ENCODE results near the gene PIBF1. TPM values are rescaled to one million over a fixed set of nuclear protein-coding genes. Genes with fewer than 3 reads are reported as not detected.

Gene PIBF1
- total RNA-seq, 1 experiment from 2014 or later: 12.9 TPM

GRCh38 chr13:72798817-72799216 lies 16.9 kb downstream of the PIBF1 start:
- H3K27ac Mint-ChIP-seq: no peak overlapping the region
- ChIA-PET POLR2A (no interaction called here), CTCF (no interaction called here)
- ATAC-seq: no peak
- TF ChIP-seq OVOL2 (CRISPR knock-in tag; IDR thresholded peaks at IDR 0.05; ENCODE audit: borderline replicate concordance): no peak
- no peak for TF ChIP-seq IRF2 (CRISPR knock-in tag; IDR thresholded peaks at IDR 0.05; ENCODE audit: borderline replicate concordance, low read depth)
- TF ChIP-seq ATF2 (CRISPR knock-in tag; IDR thresholded peaks at IDR 0.05; ENCODE audit: borderline replicate concordance, low read depth): no peak
- no peak for TF ChIP-seq ZNF423 (CRISPR knock-in tag; IDR thresholded peaks at IDR 0.05)
- no peak for TF ChIP-seq CBFB (CRISPR knock-in tag; IDR thresholded peaks at IDR 0.05; ENCODE audit: low read depth)
- no peak for TF ChIP-seq PRRX2 (CRISPR knock-in tag; IDR thresholded peaks at IDR 0.05)
- no peak for TF ChIP-seq ZSCAN18 (CRISPR knock-in tag; IDR thresholded peaks at IDR 0.05)
- no peak for TF ChIP-seq ZNF416 (CRISPR knock-in tag; IDR thresholded peaks at IDR 0.05)
- H3K4me1 Mint-ChIP-seq: no peaks in the 10 kb centered on the region
- H3K9me3 Mint-ChIP-seq: no peaks in the 10 kb centered on the region
- H3K4me3 Mint-ChIP-seq: no peak overlapping the region
- H3K27me3 Mint-ChIP-seq (ENCODE audit: low read depth): no peaks in the 10 kb centered on the region
- DNase-seq (ENCODE audit: low spot score): no peak
- H3K36me3 Mint-ChIP-seq: peaks cover 17% of the 10 kb centered on the region

GRCh38 chr13:72804301-72804700 lies 22.4 kb downstream of the PIBF1 start:
- H3K4me1 Mint-ChIP-seq: no peaks in the 10 kb centered on the region
- TF ChIP-seq AFF4 (CRISPR knock-in tag; IDR thresholded peaks at IDR 0.05; ENCODE audit: borderline replicate concordance) (no peak), TEAD1 (CRISPR knock-in tag; IDR thresholded peaks at IDR 0.05) (no peak), CREM (CRISPR knock-in tag; IDR thresholded peaks at IDR 0.05) (no peak), CREB1 (CRISPR knock-in tag; IDR thresholded peaks at IDR 0.05) (no peak), GABPB1 (CRISPR knock-in tag; IDR thresholded peaks at IDR 0.05) (no peak), ZNF317 (CRISPR knock-in tag; IDR thresholded peaks at IDR 0.05; ENCODE audit: borderline replicate concordance, low read depth) (no peak), ZNF671 (CRISPR knock-in tag; IDR thresholded peaks at IDR 0.05) (no peak), ZBTB21 (CRISPR knock-in tag; IDR thresholded peaks at IDR 0.05; ENCODE audit: borderline replicate concordance) (no peak), ZNF138 (CRISPR knock-in tag; conservative IDR thresholded peaks at IDR 0.05) (no peak), NFE2L1 (CRISPR knock-in tag; IDR thresholded peaks at IDR 0.05) (no peak), GRHL2 (CRISPR knock-in tag; IDR thresholded peaks at IDR 0.05; ENCODE audit: insufficient replicate concordance, severe bottlenecking) (no peak)
- TF ChIP-seq, protein P1, sequence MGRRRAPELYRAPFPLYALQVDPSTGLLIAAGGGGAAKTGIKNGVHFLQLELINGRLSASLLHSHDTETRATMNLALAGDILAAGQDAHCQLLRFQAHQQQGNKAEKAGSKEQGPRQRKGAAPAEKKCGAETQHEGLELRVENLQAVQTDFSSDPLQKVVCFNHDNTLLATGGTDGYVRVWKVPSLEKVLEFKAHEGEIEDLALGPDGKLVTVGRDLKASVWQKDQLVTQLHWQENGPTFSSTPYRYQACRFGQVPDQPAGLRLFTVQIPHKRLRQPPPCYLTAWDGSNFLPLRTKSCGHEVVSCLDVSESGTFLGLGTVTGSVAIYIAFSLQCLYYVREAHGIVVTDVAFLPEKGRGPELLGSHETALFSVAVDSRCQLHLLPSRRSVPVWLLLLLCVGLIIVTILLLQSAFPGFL (CRISPR knock-in tag; IDR thresholded peaks at IDR 0.05; ENCODE audit: borderline replicate concordance): no peak
- TF ChIP-seq, protein P2, sequence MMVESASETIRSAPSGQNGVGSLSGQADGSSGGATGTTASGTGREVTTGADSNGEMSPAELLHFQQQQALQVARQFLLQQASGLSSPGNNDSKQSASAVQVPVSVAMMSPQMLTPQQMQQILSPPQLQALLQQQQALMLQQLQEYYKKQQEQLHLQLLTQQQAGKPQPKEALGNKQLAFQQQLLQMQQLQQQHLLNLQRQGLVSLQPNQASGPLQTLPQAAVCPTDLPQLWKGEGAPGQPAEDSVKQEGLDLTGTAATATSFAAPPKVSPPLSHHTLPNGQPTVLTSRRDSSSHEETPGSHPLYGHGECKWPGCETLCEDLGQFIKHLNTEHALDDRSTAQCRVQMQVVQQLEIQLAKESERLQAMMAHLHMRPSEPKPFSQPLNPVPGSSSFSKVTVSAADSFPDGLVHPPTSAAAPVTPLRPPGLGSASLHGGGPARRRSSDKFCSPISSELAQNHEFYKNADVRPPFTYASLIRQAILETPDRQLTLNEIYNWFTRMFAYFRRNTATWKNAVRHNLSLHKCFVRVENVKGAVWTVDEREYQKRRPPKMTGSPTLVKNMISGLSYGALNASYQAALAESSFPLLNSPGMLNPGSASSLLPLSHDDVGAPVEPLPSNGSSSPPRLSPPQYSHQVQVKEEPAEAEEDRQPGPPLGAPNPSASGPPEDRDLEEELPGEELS (CRISPR knock-in tag; IDR thresholded peaks at IDR 0.05): no peak
- TF ChIP-seq, protein P3, sequence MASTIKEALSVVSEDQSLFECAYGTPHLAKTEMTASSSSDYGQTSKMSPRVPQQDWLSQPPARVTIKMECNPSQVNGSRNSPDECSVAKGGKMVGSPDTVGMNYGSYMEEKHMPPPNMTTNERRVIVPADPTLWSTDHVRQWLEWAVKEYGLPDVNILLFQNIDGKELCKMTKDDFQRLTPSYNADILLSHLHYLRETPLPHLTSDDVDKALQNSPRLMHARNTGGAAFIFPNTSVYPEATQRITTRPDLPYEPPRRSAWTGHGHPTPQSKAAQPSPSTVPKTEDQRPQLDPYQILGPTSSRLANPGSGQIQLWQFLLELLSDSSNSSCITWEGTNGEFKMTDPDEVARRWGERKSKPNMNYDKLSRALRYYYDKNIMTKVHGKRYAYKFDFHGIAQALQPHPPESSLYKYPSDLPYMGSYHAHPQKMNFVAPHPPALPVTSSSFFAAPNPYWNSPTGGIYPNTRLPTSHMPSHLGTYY (CRISPR knock-in tag; IDR thresholded peaks at IDR 0.05): no peak
- POLR2A ChIA-PET: no interaction called here
- CTCF ChIA-PET: no interaction called here
- ATAC-seq (no peak), DNase-seq (ENCODE audit: low spot score) (no peak)
- no peaks in the 10 kb centered on the region for H3K27me3 Mint-ChIP-seq (ENCODE audit: low read depth)
- no peak overlapping the region for H3K27ac Mint-ChIP-seq
- no peak overlapping the region for H3K4me3 Mint-ChIP-seq
- H3K9me3 Mint-ChIP-seq: peaks cover 9% of the 10 kb centered on the region; the same call in 1 of the 2 replicates
- H3K36me3 Mint-ChIP-seq: peaks cover 21% of the 10 kb centered on the region

Data from WTC11 (cell line).